H1 (cell line): Measurements from ENCODE around the gene MDFI. TPM values are rescaled to one million over a fixed set of nuclear protein-coding genes. Genes with fewer than 3 reads are reported as not detected.

Experiments
- BCL11A ChIP-seq, 2 experiments: IDR thresholded peaks; one replicate each; pipeline ENCODE4 v1.6.1; 2011; ENCODE audit warnings: low read depth in 2 of 2, low read length in 2 of 2, mild to moderate bottlenecking in 2 of 2
- CBX5 ChIP-seq: fragments of 300-800, 300-1000 bp; sonication (generic); IDR thresholded peaks from 2 replicates; pipeline ENCODE4 v1.7.1; 2016; ENCODE audit warnings: antibody characterized with exemption, low read length, low read depth
- CHD1 ChIP-seq: IDR thresholded peaks from 2 replicates; pipeline ENCODE4 v1.6.1; 2012; ENCODE audit warnings: low read depth, low read length, improper control_type of control experiment
- RNF2 ChIP-seq: fragments of 200-900, 300-1000 bp; sonication (generic); IDR thresholded peaks from 2 replicates; pipeline ENCODE4 v1.7.1; 2016; ENCODE audit warnings: borderline replicate concordance, low read depth, mild to moderate bottlenecking, antibody characterized with exemption, low read length; ENCODE audit not compliant: poor library complexity, severe bottlenecking; ENCODE audit errors: missing control alignments
- SIRT6 ChIP-seq: IDR thresholded peaks from one replicate; pipeline ENCODE4 v1.7.1; 2012; ENCODE audit warnings: low read length, inconsistent platforms
- YY1 ChIP-seq: IDR thresholded peaks from 2 replicates; pipeline ENCODE4 v1.6.1; 2011; ENCODE audit warnings: low read depth, mild to moderate bottlenecking, low read length
- polyA plus RNA-seq, 7 experiments: library from polyadenylated mRNA; depleted of rRNA in 3 of 7; stranded (reverse) in 5 of 7; unstranded in 2 of 7; fragments of >200 nt in 5 of 7; fragments of 200-250 nt in 2 of 7; gene quantifications; 1 replicate in 5 of 7; 2 replicates in 1 of 7; 4 replicates in 1 of 7; pipeline versions ENCODE4 v1.2.1 to v1.2.3, GENCODE V29; 2011 to 2013; ENCODE audit warnings: missing spikeins in 2 of 7, mixed read lengths in 2 of 7
- total RNA-seq: library from RNA; stranded (reverse); fragmentation: NEBNext Ultra II Directional; extraction: Animal tissue kit (Norgen Biotek cat#: 25700); gene quantifications from 2 replicates; pipeline ENCODE4 v1.2.1, GENCODE V29; 2021

The MDFI gene
- total and polyA plus RNA-seq, 2 of the 8 experiments (the other 6 are each of a cell fraction or from before 2014, with no cell fraction given) = 41.0 to 65.6 TPM

GRCh38 chr6:41652866-41653652 is 14.8 kb downstream of the MDFI start (continued):
- TF ChIP-seq CBX5 = no peak
- TF ChIP-seq BCL11A (IDR thresholded peaks at IDR 0.05; ENCODE audit: low read depth in 2 of 2, low read length in 2 of 2) = no peak
- TF ChIP-seq RNF2 = no peak
- no peak for TF ChIP-seq SIRT6
- TF ChIP-seq YY1 = no peak
- TF ChIP-seq CHD1 = no peak
